Stimulated activated CD8-positive, alpha-beta memory T cell treated with anti-CD3 and anti-CD28 coated beads, Interleukin-7, amount 100 ng/mL, for 48 hours (primary cell): Measurements from ENCODE around the gene PPFIA1.
"Not testable (repeated sequence)": the region's sequence is repeated elsewhere in the genome, so short reads cannot be mapped to it uniquely, and the experiment has no call there.

Experiments used
- DNase-seq, 2 donors: peaks; one replicate each; pipeline ENCODE4 v3.0.0-alpha.2; 2020; ENCODE audit warnings: low read depth in 1 of 2; ENCODE audit errors: extremely low read depth in 1 of 2

PPFIA1 gene

DNA sequence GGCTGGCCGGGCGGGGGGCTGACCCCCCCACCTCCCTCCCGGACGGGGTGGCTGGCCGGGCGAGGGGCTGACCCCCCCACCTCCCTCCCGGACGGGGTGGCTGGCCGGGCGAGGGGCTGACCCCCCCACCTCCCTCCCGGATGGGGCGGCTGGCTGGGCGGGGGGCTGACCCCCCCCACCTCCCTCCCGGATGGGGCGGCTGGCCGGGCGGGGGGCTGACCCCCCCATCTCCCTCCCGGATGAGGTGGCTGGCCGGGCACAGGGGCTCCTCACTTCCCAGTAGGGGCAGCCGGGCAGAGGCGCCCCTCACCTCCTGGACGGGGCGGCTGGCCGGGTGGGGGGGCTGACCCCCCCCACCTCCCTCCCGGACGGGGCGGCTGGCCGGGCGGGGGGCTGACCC, 24.7 kb downstream of the PPFIA1 start:
- not testable (repeated sequence) for DNase-seq

DNA sequence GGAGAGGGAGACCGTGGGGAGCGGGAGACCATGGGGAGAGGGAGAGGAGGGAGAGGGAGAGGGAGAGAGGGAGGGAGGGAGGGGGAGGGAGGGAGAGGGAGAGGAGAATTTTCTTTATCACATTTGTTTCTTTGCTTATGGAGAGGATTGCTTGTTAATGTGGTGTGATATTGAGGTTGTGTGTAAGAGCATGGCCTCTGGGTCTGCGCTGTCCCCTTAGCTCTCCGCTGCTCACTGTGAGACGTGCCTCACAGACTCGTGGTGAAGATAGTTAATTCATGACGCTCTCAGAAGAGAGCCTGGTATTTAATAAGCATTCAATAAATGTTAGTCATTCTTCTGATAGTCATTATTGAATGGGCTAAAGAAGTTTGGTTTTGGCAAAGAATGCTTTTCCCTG, 26.2 kb downstream of the PPFIA1 start:
- DNase-seq: no peak

DNA sequence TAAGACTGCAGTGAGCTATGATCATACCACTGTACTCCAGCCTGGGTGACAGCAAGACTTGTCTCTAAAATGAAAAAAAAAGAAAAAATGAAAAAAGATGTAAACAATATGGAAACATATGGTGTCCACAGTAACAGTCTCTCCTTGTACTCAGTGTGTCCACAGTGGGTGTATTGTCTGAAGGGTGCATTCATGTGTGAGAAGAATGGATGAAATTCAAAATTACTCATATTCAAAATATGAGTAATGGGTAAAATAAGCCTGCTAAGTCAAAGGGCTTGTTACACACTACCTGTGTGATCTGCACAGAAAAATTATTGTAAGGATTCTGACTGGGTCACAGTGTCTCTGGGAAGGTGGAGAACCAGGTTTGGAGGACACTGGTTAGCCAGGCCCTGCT, 26.9 kb downstream of the PPFIA1 start:
- DNase-seq: no peak

DNA sequence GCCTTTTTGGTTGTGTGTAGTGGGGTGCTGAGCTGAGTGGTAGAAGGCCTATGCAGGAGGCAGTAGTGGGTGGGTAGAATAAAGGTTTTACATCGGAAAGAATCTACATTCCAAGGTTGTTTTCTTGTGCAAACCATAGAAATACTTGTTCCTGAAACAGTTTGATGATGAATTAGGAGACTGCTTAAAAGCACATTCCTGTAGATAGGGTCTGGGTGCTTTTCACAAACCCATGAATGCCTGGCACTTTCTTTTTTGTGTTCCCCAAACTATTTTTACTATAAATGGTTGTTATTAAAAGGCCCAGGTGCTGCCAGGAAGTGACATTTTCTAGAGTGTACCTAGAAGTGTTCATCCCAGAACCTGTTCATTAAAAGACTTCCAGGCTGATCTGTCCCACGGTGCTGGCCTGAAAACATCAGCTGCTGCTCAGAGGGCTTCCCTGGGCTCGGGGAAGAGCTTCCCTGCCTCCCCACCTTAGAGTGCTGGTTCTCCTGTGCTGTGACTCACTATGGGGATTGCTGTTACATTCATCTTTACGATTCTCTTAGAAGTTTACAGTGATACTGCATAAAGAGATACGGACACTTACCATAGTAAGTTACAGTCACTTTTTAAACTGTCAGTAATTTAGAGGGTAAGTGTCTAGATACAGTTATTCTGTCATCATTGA, 27.9 kb downstream of the PPFIA1 start:
- no peak for DNase-seq

DNA sequence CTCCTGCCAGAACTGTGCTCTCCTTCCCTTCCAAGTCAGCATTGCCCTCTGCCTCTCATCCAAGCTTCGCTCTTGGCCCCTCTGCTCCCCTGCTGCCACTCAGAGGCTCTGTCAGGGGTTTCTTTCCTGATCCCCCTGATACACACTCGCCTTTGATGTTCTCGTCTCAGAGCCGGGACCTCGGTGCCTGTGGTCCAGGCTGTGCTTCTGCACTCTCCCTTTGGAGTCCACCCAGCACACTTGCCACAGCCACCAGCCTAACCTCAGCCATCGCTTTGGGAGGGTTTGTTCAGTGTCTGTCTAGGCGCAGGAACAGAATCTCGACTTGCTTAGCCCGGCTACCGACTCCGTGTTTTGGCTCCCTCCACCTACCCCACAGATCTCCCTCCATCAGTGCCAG, 29.1 kb downstream of the PPFIA1 start:
- no peak for DNase-seq

DNA sequence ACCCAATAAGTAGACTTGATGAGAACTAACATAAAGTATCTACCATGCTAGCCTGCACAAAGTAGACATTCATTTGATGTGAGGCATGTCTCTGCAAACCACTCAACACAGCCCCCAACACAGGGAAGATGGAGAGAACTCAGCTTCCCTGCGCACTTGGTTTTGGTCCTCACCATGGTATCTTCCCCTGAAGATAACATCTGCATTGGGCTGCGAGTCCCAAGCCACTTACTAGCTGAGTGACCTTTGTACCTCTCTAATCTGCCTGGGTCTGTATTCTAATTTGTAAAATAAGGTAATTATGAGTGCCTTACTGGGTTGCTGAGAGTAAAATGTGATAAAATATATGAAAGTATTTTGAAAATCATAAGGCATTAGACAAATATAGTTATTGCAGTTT, 30.7 kb downstream of the PPFIA1 start:
- no peak for DNase-seq

DNA sequence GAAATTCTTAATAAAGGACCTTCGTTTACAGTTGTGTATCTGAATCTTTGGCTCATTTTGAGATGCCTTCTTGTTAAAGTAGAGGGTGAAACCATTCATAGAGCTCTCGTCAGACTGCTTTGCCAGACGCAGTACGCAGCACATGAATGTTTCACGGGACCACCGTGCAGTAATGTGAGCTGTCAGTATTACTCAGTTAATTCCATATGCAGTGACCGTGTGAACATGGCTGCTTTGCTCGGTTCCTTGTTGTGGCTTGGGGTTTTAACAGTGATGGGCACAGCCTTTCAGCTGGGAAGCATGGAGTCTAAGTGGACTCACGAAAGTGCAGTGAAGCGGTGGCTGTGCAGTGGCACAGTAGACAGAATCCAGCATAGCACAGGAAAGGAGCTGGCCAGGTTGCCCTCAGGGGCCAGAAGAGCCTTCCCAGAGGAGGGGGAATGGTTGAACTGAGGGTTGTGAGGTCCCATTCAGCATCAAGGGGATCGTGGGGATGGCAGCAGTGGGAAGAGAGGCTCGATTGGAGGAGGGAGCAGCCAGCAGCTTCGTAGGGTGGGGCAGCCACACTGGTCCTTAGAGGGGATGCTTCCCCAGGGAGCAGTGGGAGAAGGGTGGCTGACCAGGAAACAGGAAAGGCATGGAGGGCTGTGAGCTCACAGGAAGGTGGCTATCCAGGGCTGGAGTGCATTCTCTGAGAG, 31.4 kb downstream of the PPFIA1 start:
- no peak for DNase-seq

DNA sequence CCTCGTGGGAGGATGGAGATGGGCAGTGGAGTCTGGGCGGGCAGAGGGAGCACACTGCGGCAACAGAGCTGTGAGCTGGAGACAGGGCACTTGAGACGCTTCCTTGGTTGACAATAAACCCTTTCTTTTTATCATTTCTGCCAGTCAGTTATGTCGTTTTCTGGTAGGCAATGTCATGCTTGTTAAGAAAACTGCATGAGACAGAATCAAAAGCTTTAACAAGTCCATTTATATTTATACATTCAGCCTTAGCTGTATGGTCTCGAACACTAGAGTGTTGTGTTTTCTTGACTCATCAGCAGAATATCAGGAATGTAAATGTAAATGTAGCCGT, 31.9 kb downstream of the PPFIA1 start:
- DNase-seq: no peak

DNA sequence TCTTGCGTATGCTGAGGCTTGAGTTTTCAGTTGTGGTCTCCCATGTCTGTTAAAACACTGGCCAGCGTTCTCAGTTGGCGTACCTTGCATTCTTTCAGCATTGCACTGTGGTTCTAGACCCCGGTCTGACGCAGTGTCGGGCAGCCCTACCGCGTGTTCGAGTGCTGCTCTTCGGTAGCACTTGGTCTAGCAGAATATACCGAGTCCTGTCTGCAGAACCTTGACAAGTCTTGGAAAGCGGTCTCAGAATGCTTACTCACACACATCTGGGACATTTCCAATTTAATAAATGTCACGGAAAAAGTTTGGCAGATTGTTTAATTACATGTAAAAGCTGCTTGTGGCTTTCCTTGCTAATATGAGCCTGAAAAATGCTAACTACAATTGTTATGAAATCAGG, 32.6 kb downstream of the PPFIA1 start:
- DNase-seq: no peak

DNA sequence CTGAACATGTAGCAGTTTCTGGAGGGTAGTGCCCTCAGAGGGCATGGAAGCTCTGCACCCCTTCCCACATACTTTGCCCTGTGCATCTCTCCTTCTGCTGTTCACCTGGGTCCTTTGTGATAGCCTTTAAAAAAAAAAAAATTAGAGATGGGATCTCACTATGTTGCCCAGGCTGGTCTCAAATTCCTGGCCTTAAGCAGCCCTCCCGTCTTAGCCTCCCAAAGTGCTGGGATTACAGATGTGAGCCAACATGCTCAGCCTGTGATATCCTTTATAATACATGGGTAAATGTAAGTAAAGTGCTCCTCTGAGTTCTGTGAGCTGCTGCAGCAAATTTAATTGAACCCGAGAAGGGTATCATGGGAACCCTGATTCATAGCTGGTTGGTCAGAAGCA, 33.7 kb downstream of the PPFIA1 start:
- no peak for DNase-seq

DNA sequence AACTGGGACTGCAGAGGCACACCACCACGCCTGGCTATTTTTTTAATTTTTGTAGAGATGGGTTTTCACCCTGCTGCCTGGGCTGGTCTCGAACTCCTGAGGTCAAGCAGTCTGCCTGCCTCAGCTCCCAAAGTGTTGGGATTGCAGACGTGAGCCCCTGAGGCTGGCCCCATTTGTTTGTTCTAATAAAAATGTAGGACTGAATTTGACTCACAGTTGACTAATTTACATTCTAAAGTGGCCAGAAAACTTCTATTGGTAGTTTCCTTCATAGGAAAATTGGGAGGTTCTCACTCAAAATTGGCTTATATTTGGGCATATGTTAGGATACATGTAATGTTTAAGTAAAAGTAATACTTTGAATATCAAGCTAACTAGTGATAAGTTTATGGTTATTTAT, 35.0 kb downstream of the PPFIA1 start:
- no peak for DNase-seq

DNA sequence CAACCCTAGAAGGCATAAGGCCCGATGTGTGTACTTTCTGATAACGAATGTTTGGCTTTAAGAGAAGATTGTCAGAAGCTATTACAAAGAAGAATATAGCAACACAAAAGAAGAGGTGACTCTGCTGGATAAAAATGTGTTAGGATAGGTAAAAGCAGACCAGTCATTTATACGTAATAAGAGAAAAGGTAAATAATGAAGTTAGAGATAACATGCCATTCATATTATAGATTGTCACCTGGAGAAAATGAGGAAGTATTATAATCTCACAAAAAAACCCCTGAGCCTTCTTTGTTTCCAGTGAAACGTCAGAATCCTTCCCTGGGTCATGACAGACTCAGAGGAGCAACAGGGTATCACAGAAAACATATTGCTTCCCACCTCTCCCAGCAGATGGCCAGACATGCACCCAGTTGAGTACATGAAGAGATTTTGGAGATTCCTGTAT, 36.1 kb downstream of the PPFIA1 start:
- DNase-seq: no peak

DNA sequence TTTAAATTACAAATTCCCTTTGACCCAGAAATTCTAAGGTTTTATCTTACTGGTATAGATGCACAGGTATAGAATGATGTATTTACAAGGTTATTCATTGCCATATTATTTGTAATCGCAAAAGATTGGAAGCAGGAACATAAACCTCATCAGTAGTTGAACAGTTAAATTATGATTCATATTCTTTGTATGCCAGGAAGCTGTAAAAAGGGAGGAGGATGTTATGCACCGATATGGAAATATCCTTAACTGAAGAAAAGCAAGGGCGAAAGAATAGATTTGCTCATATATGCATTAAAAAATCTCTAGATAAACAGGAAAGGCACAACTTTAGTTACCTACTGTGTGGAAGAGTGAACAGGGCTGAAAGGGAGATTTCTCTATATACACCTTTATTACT, 36.7 kb downstream of the PPFIA1 start:
- DNase-seq: no peak

DNA sequence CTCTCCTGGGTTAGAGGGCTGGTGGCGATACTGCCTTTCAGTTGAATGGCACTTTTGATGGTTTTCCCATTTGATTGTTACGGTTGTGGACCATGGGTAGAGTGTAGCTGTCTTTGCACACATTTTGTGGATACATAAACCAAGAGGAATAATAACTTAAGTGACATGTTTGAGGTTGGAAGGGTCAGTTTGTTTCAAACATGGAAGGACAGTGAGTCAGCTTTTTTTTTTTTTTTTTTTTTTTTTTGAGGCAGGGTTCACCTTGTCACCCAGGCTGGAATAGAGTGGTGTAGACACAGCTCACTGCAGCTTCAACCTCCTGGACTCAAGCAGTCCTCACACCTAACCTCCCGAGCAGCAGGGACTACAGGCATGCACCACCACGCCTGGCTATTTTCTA, 41.1 kb downstream of the PPFIA1 start:
- no peak for DNase-seq

DNA sequence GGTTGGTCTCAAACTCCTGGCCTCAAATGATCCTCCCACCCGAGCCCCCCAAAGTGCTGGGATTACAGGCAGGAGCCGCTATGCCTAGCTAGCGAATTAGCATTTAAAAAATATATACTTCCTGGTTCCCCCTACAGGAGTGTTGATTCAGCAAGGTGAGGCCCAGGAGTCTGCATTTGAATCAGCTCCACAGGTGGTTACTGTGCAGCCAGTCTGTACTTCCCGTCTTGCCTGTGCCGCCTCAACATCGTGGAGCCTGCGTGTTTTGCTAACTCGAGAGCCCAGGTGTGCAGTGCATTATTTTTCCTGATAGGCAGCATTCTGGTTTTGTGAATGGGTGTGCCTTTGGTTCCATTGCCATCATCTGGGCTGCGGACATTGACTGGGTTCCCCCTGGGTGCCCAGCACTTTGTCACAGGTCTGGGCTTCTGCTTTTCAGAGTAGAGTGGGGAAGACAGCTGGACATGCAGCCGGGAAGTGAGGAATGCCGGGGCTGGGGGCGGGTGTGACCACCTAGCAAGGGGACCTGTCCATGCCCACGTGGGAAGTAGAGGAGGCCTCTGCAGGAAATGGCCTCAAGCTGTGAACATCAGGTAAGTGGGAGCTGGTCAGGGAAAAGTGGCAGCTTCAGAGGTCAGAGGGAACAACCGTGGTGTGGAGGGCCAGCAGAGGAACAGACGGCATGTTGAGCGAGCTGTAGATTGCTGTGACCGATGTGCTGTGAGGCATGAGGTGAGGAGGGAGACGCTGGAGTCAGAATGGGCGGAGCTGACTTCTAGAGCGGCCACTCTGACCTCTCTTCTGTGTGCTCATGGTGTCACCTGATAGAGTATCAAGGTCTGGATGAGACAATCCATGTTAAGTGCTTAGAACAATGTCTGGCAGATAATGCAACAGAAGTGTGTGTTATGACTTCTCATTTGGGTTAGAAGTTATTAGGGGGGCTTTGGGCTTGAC, 42.2 kb downstream of the PPFIA1 start:
- DNase-seq: no peak

DNA sequence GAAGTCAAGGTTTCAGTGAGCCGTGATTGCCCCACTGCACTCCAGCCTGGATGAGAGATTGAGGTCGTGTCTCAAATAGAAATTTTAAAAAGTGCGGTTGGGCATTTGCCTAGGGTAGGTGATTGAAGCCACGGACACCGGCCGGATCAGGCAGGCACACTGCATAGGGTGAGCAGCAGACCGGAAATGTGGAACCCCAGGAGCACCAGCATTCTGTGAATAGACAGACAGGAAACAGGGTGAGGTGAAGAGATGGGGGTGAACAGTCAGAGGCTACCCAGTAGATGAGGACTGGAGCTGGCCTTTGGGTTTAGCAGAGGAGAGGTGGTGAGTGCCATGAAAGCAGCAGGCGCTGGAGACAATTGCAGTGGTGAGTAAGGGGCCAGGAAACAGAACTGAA, 43.5 kb downstream of the PPFIA1 start:
- no peak for DNase-seq

DNA sequence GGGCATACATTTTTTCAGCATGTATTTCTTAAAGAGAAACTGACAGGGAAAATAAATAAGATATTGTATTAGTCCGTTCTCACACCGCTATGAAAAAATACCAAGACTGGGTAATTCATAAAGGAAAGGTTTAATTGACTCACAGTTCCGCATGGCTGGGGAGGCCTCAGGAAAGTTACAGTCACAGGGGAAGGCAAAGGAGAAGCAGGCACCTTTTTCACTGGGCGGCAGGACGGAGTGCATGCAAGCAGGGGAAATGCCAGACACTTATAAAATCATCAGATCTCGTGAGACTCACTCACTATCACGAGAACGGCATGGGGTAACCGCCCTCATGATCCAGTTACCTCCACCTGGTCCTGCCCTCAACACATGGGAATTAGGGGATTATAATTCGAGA, 44.2 kb downstream of the PPFIA1 start:
- DNase-seq: no peak

DNA sequence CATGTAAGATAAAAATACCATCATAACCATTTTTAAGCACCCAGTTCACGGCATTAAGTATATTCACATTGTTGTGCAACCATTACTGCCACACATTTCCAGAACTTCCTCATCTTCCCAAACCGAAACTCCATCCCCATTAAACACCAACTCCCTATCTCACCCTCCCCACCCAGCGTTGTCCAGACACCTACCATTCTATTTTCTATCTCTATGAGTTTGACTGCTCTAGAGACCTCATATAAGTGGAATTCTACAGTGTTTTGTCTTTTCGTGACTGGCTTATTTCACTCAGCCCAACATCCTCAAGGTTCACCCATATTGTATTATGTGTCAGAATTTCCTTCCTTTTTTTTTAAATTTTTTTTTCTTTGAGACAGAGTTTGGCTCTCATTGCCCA, 45.2 kb downstream of the PPFIA1 start:
- DNase-seq: no peak

DNA sequence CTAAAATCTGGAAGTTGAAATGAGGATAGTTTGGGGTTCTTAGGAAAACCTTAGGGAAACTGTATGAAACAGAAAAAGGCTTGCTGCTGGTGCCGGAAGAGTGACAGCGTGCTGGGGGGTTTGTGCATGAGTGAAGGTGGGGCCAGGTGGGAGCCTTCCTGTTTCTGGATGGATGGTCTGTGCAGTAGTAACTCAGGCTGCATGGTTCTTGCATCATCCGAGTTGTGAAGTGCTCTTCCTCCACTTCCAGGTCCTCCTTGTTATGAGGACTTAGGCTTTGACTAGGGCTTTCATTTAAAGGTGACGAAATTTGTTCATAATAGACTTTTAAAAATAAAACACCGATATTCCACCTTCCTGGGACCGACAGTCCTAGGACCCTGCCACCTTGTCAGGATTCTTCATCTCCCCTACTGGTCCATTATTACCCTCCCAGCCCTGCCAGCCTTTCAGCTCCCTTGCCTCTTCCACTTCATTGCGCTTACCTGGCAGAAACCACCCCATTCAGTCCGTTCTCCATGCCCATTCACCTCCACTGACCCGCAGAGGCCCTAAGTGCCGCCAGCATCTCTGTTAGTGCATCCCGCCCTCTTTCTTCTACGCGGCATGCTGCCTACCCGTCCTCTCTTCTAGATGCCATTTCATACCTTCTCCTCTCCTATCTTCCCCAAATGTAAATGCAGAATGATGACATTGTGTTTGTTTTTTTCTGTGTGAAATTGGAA, 47.3 kb downstream of the PPFIA1 start:
- no peak for DNase-seq

DNA sequence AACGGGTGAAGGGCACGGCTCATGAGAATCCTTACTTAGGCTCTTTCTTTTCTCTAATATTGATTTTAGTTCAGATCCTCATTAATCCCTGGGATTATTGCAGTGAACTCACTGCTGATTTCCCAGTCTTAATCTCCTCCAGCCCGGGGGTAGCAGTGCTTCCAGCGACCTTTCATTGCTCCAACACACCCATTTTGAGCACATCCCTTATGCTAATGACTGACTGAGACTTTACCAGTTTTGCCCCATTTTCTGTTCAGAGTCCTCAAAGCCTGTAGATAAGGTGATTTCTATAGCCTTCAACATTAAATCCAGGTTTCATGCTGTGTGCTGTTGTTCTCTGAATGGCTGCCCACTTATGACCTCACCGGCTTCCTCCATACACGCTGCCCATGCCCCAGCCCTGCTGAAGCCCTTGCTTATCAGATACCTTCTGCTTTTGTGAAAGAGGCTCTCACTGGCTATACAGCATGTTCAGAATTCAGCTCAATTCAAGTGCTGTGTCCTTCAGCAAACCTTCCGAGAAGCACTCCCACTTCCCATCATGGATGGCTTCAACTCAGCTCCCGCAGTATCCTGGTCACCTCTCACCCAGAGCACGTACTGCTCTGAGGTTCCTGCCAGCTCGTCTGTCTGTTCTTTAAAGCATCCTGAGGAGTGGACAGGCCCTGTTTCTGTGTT, 49.0 kb downstream of the PPFIA1 start:
- no peak for DNase-seq

DNA sequence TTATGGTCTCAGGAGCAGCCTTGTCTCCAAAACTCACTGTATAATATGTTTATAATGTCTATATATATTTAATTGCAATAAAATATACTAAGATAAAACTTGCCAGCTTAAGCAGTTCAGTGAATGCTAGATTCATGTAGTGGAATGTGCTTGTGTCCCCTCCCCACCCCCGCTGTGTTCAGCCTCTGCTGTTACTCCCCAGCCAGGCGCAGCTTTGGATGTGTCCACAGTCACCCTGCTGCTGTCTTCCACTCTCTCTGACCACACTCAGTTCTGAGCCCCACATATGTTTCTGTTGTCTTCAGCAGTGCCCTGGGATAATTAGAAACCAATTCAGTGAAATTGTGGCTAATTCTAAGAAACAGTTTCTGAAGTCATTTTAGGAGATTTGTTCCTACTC, 52.2 kb downstream of the PPFIA1 start:
- DNase-seq: no peak
